Fibroblast of skin of right biceps (primary cell): ENCODE measurements around the gene GLRA1.
A peak's percentile ranks its signal among the peaks of the same experiment; 100 is the strongest.

Experiments
- DNase-seq: peaks from one replicate; pipeline ENCODE4 v3.0.0-alpha.2; 2013

The GLRA1 gene

GRCh38 chr5:151924564-151925301 is at the start of gene GLRA1:
Gene GLRA1 (minus strand): TSS chr5:151924851. CDS start chr5:151924549, 302 bp downstream.
- DNase-seq = peak; percentile 42

- no peak for DNase-seq
Observed at GRCh38 chr5:151970885-151971284, 46.2 kb upstream of the GLRA1 start.

GRCh38 chr5:151967865-151968264 is 43.2 kb upstream of the GLRA1 start:
- no peak for DNase-seq

GRCh38 chr5:151966046-151966445 is 41.4 kb upstream of the GLRA1 start:
- no peak for DNase-seq

- DNase-seq = no peak
Observed at GRCh38 chr5:151964471-151964870, 39.8 kb upstream of the GLRA1 start.

GRCh38 chr5:151961557-151961956 is 36.9 kb upstream of the GLRA1 start:
- DNase-seq = no peak

- no peak for DNase-seq
Observed at GRCh38 chr5:151958111-151958510, 33.5 kb upstream of the GLRA1 start.

GRCh38 chr5:151956725-151957124 is 32.1 kb upstream of the GLRA1 start:
- no peak for DNase-seq

- DNase-seq = no peak
Observed at GRCh38 chr5:151954255-151954654, 29.6 kb upstream of the GLRA1 start.

GRCh38 chr5:151953833-151954232 is 29.2 kb upstream of the GLRA1 start:
- no peak for DNase-seq

- no peak for DNase-seq
Observed at GRCh38 chr5:151952238-151952637, 27.6 kb upstream of the GLRA1 start.

GRCh38 chr5:151950706-151951105 is 26.1 kb upstream of the GLRA1 start:
- DNase-seq = no peak

- no peak for DNase-seq
Observed at GRCh38 chr5:151949701-151950308, 25.2 kb upstream of the GLRA1 start.

GRCh38 chr5:151949113-151949512 is 24.5 kb upstream of the GLRA1 start:
- DNase-seq = no peak

- no peak for DNase-seq
Observed at GRCh38 chr5:151947931-151948608, 23.4 kb upstream of the GLRA1 start.

- no peak for DNase-seq
Observed at GRCh38 chr5:151937851-151938250, 13.2 kb upstream of the GLRA1 start.

- DNase-seq = no peak
Observed at GRCh38 chr5:151935135-151935695, 10.6 kb upstream of the GLRA1 start.

- DNase-seq = no peak
Observed at GRCh38 chr5:151931260-151931659, 6.6 kb upstream of the GLRA1 start.

GRCh38 chr5:151926188-151926587 is 1.5 kb upstream of the GLRA1 start:
- DNase-seq = no peak

- no peak for DNase-seq
Observed at GRCh38 chr5:151925340-151925739, 689 bp upstream of the GLRA1 start.

GRCh38 chr5:151923866-151924476 is 680 bp downstream of the GLRA1 start:
- peak; percentile 10 for DNase-seq

- no peak for DNase-seq
Observed at GRCh38 chr5:151921916-151922315, 2.7 kb downstream of the GLRA1 start.

GRCh38 chr5:151917904-151918303 is 6.7 kb downstream of the GLRA1 start:
- no peak for DNase-seq
